KMS-11 (cell line): ENCODE data around the gene SFXN1.

Experiments
- H2AFZ ChIP-seq: fragments of 200-600 bp; sonication (generic); 2 replicates; pipeline ENCODE4 v1.6.1; 2016; ENCODE audit warnings: antibody characterized with exemption, mixed run types, low read depth
- H3K27ac ChIP-seq: fragments of 200-600 bp; sonication (generic); 2 replicates; pipeline ENCODE4 v1.6.1; 2016; ENCODE audit warnings: mild to moderate bottlenecking, mixed run types
- H3K27me3 ChIP-seq: fragments of 200-600 bp; sonication (generic); 2 replicates; pipeline ENCODE4 v1.6.1; 2017; ENCODE audit warnings: mild to moderate bottlenecking, low read depth, mixed run types, moderate library complexity; ENCODE audit not compliant: insufficient read depth
- H3K36me3 ChIP-seq: fragments of 200-600 bp; sonication (generic); 2 replicates; pipeline ENCODE4 v1.6.1; 2017; ENCODE audit warnings: mild to moderate bottlenecking, mixed run types; ENCODE audit not compliant: insufficient read depth
- H3K4me1 ChIP-seq: fragments of 200-600 bp; sonication (generic); 2 replicates; pipeline ENCODE4 v1.6.1; 2016; ENCODE audit warnings: mild to moderate bottlenecking, low read depth, mixed run types; ENCODE audit not compliant: poor library complexity, severe bottlenecking
- H3K4me2 ChIP-seq: fragments of 200-600 bp; sonication (generic); 2 replicates; pipeline ENCODE4 v1.7.0; 2016; ENCODE audit warnings: mild to moderate bottlenecking, mixed run types
- H3K4me3 ChIP-seq: fragments of 200-600 bp; sonication (generic); IDR thresholded peaks from 2 replicates; pipeline ENCODE4 v1.6.1; 2017; ENCODE audit warnings: low read depth, low read length, mixed read lengths; ENCODE audit not compliant: insufficient read depth
- H3K79me2 ChIP-seq: fragments of 200-600 bp; sonication (generic); 2 replicates; pipeline ENCODE4 v1.6.1; 2016; ENCODE audit warnings: low read depth, mixed run types; ENCODE audit not compliant: insufficient read depth
- H3K9ac ChIP-seq: fragments of 200-600 bp; sonication (generic); 2 replicates; pipeline ENCODE4 v1.6.1; 2016; ENCODE audit warnings: mild to moderate bottlenecking, mixed run types
- H4K20me1 ChIP-seq: fragments of 200-600 bp; sonication (generic); 2 replicates; pipeline ENCODE4 v1.6.1; 2016; ENCODE audit warnings: mild to moderate bottlenecking, mixed run types; ENCODE audit not compliant: insufficient read depth
- CTCF ChIP-seq: fragments of 200-600 bp; sonication (generic); conservative IDR thresholded peaks from 2 replicates; pipeline ENCODE4 v1.6.1; 2017; ENCODE audit warnings: low read depth, mild to moderate bottlenecking, antibody characterized with exemption, low read length, moderate library complexity, mixed read lengths

SFXN1 gene

GRCh38 chr5:175466700-175467318 lies 11.6 kb upstream of the SFXN1 start:
- H3K4me3 ChIP-seq, result no peak overlapping the region
- no peak overlapping the region for H2AFZ ChIP-seq
- no peaks in the 10 kb centered on the region for H3K4me1 ChIP-seq
- no peak for TF ChIP-seq CTCF
- H3K36me3 ChIP-seq, result no peaks in the 10 kb centered on the region
- no peak overlapping the region for H3K4me2 ChIP-seq
- no peaks in the 10 kb centered on the region for H3K79me2 ChIP-seq
- H3K27me3 ChIP-seq, result no peaks in the 10 kb centered on the region
- H3K9ac ChIP-seq, result no peak overlapping the region
- no peak overlapping the region for H3K27ac ChIP-seq
- H4K20me1 ChIP-seq, result no peaks in the 10 kb centered on the region

- no peak overlapping the region for H3K4me2 ChIP-seq
- no peak overlapping the region for H2AFZ ChIP-seq
- H3K79me2 ChIP-seq, result no peaks in the 10 kb centered on the region
- H3K27me3 ChIP-seq, result no peaks in the 10 kb centered on the region
- H3K27ac ChIP-seq, result no peak overlapping the region
- no peak overlapping the region for H3K9ac ChIP-seq
- no peaks in the 10 kb centered on the region for H3K4me1 ChIP-seq
- H3K36me3 ChIP-seq, result no peaks in the 10 kb centered on the region
- no peak overlapping the region for H3K4me3 ChIP-seq
- TF ChIP-seq CTCF, result no peak
- H4K20me1 ChIP-seq, result no peaks in the 10 kb centered on the region
Measured at GRCh38 chr5:175467983-175468690, 10.2 kb upstream of the SFXN1 start.

GRCh38 chr5:175468892-175469291 lies 9.5 kb upstream of the SFXN1 start:
- Histone ChIP-seq H3K27me3 (no peaks in the 10 kb centered on the region), H3K4me3 (no peak overlapping the region), H3K36me3 (no peaks in the 10 kb centered on the region), H3K4me1 (no peaks in the 10 kb centered on the region), H4K20me1 (no peaks in the 10 kb centered on the region), H3K79me2 (no peaks in the 10 kb centered on the region), H3K9ac (no peak overlapping the region), H3K27ac (no peak overlapping the region), H2AFZ (no peak overlapping the region), H3K4me2 (no peak overlapping the region)
- TF ChIP-seq CTCF, result no peak

GRCh38 chr5:175469916-175470315 lies 8.4 kb upstream of the SFXN1 start:
- no peaks in the 10 kb centered on the region for H3K27me3 ChIP-seq
- H3K4me3 ChIP-seq, result no peak overlapping the region
- H3K27ac ChIP-seq, result no peak overlapping the region
- no peak overlapping the region for H2AFZ ChIP-seq
- H3K4me1 ChIP-seq, result no peaks in the 10 kb centered on the region
- no peak overlapping the region for H3K9ac ChIP-seq
- TF ChIP-seq CTCF, result no peak
- no peaks in the 10 kb centered on the region for H4K20me1 ChIP-seq
- H3K79me2 ChIP-seq, result no peaks in the 10 kb centered on the region
- H3K4me2 ChIP-seq, result no peak overlapping the region
- no peaks in the 10 kb centered on the region for H3K36me3 ChIP-seq
